ENCODE data around the gene CTNND2. TPM values are rescaled to one million over a fixed set of nuclear protein-coding genes. Genes with fewer than 3 reads are reported as not detected.

Gene CTNND2
- total and polyA plus RNA-seq, 2 donors (not counting 1 experiment from before 2014, with no cell fraction given) = not detected

DNA sequence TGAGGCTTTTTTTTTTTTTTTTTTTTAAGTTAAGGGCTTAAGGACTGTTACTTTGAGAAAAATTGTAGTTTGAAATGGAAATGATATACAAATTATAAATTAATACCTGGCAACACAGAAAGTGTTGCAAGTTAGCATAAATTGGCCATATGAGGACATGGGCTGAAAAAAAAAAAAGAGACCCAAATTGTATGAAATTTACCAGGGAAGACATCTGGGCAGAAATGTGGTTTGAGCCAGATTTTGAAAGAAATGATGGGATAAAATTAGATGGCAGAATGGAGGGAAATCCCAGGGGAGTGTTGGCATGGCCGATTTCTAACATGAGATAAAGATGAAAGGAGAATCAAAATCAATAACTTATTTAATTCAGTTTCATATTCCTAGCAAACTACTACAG, 472.1 kb downstream of the CTNND2 start:
- CTCF ChIA-PET = no interaction called here
- WGBS (ENCODE audit: insufficient coverage) = no CpG with 5 or more reads among the region's 1 CpG

DNA sequence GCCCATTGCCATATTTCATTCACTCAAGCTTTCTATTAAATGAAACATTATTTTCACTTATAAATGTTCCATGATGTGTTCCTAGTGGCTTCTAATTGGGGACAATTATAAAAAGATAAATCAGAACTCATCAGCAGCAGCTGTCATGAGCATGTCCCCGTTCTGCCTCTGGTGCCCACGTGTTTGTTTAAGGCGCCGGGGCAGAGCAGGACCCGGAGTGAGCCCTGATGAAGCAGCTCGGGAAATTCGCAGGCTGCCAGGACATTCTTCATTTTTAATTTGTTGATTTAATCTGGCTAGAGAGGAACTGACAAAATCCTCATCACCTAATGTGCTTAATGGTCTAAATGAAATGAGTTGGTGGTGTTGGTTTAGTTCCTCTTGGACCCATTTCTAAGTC, 475.0 kb downstream of the CTNND2 start:
- H3K27me3 ChIP-seq (replicated peaks in 1 of 4; ENCODE audit: control extremely low read depth in 1 of 4, control insufficient read depth in 3 of 4, insufficient read depth in 4 of 4, low read length in 3 of 4) = peaks cover 0 to 3% (median 0%) of the 10 kb centered on the region in 4 experiments
- Mint-ChIP-seq H3K4me3 (no peak overlapping the region), H3K27ac (no peak overlapping the region), H3K9me3 (ENCODE audit: insufficient read depth) (no peaks in the 10 kb centered on the region), H3K27me3 (no peaks in the 10 kb centered on the region), H3K4me1 (no peaks in the 10 kb centered on the region)
- H2AFZ ChIP-seq (ENCODE audit: insufficient read depth, low read depth, low read length, poor library complexity, severe bottlenecking) = no peak overlapping the region
- POLR2A ChIA-PET = no interaction called here
- ATAC-seq (ENCODE audit: low read depth) (no peak), DNase-seq (no peak)
- H4K20me1 ChIP-seq (ENCODE audit: control insufficient read depth, insufficient read depth, low read length, poor library complexity, severe bottlenecking) = no peaks in the 10 kb centered on the region
- no peak overlapping the region for H3K9ac ChIP-seq (ENCODE audit: low read length)
- CTCF ChIA-PET = no interaction called here
- H3K4me2 ChIP-seq (replicated peaks; ENCODE audit: low read depth, low read length, poor library complexity, severe bottlenecking) = no peak overlapping the region
- 96% methylated on average over 5 of the region's 7 CpGs for WGBS (ENCODE audit: insufficient coverage)
- H3K4me3 ChIP-seq (ENCODE audit: control extremely low read depth in 1 of 5, extremely low read depth in 1 of 5, insufficient read depth in 1 of 5, low read depth in 2 of 5, low read length in 4 of 5) = no peak overlapping the region
- intact Hi-C loops (cut with micrococcal nuclease) = no loop called here
- H3K79me2 ChIP-seq (ENCODE audit: control insufficient read depth, insufficient read depth, low read length) = no peaks in the 10 kb centered on the region
- H3K4me1 ChIP-seq (ENCODE audit: control insufficient read depth in 2 of 2, insufficient read depth in 2 of 2, low read length in 2 of 2) = no peaks in the 10 kb centered on the region
- no peak overlapping the region for H3K27ac ChIP-seq (ENCODE audit: low read length in 2 of 2)
- H3K9me3 ChIP-seq (ENCODE audit: control extremely low read depth in 1 of 3, control insufficient read depth in 2 of 3, insufficient read depth in 1 of 3, low read length in 2 of 3) = no peaks in the 10 kb centered on the region
- H3K36me3 ChIP-seq (replicated peaks in 1 of 2; ENCODE audit: control extremely low read depth in 1 of 2, control insufficient read depth in 1 of 2, extremely low read depth in 1 of 2, insufficient read depth in 2 of 2, low read length in 1 of 2) = no peaks in the 10 kb centered on the region
- TF ChIP-seq, protein P1, sequence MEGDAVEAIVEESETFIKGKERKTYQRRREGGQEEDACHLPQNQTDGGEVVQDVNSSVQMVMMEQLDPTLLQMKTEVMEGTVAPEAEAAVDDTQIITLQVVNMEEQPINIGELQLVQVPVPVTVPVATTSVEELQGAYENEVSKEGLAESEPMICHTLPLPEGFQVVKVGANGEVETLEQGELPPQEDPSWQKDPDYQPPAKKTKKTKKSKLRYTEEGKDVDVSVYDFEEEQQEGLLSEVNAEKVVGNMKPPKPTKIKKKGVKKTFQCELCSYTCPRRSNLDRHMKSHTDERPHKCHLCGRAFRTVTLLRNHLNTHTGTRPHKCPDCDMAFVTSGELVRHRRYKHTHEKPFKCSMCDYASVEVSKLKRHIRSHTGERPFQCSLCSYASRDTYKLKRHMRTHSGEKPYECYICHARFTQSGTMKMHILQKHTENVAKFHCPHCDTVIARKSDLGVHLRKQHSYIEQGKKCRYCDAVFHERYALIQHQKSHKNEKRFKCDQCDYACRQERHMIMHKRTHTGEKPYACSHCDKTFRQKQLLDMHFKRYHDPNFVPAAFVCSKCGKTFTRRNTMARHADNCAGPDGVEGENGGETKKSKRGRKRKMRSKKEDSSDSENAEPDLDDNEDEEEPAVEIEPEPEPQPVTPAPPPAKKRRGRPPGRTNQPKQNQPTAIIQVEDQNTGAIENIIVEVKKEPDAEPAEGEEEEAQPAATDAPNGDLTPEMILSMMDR (IDR thresholded peaks at IDR 0.05) = no peak
- TF ChIP-seq EZH2 (IDR thresholded peaks at IDR 0.05; ENCODE audit: borderline replicate concordance, insufficient read depth, low read depth, low read length, poor library complexity, severe bottlenecking) = no peak

More for the DNA sequence above, 472.1 kb downstream of the CTNND2 start:
- DNase-seq = no peak
- Mint-ChIP-seq H3K27me3 (no peaks in the 10 kb centered on the region), H3K9me3 (ENCODE audit: insufficient read depth) (no peaks in the 10 kb centered on the region), H3K27ac (no peak overlapping the region), H3K4me3 (no peak overlapping the region), H3K4me1 (no peaks in the 10 kb centered on the region)
- H3K9me3 ChIP-seq (ENCODE audit: control extremely low read depth in 1 of 3, control insufficient read depth in 2 of 3, insufficient read depth in 1 of 3, low read length in 2 of 3) = no peaks in the 10 kb centered on the region
- no peak for ATAC-seq (ENCODE audit: low read depth)
- H2AFZ ChIP-seq (ENCODE audit: insufficient read depth, low read depth, low read length, poor library complexity, severe bottlenecking) = no peak overlapping the region
- H3K4me2 ChIP-seq (replicated peaks; ENCODE audit: low read depth, low read length, poor library complexity, severe bottlenecking) = no peak overlapping the region
- no peak overlapping the region for H3K27ac ChIP-seq (ENCODE audit: low read length in 2 of 2)
- no peaks in the 10 kb centered on the region for H4K20me1 ChIP-seq (ENCODE audit: control insufficient read depth, insufficient read depth, low read length, poor library complexity, severe bottlenecking)
- peaks cover 0 to 3% (median 0%) of the 10 kb centered on the region in 4 experiments for H3K27me3 ChIP-seq (replicated peaks in 1 of 4; ENCODE audit: control extremely low read depth in 1 of 4, control insufficient read depth in 3 of 4, insufficient read depth in 4 of 4, low read length in 3 of 4)
- H3K4me3 ChIP-seq (ENCODE audit: control extremely low read depth in 1 of 5, extremely low read depth in 1 of 5, insufficient read depth in 1 of 5, low read depth in 2 of 5, low read length in 4 of 5) = no peak overlapping the region
- H3K9ac ChIP-seq (ENCODE audit: low read length) = no peak overlapping the region
- no peaks in the 10 kb centered on the region for H3K79me2 ChIP-seq (ENCODE audit: control insufficient read depth, insufficient read depth, low read length)
- H3K4me1 ChIP-seq (ENCODE audit: control insufficient read depth in 2 of 2, insufficient read depth in 2 of 2, low read length in 2 of 2) = no peaks in the 10 kb centered on the region
- H3K36me3 ChIP-seq (replicated peaks in 1 of 2; ENCODE audit: control extremely low read depth in 1 of 2, control insufficient read depth in 1 of 2, extremely low read depth in 1 of 2, insufficient read depth in 2 of 2, low read length in 1 of 2) = no peaks in the 10 kb centered on the region
- intact Hi-C loops (cut with micrococcal nuclease) = no loop called here
- POLR2A ChIA-PET = no interaction called here
- no peak for TF ChIP-seq EZH2 (IDR thresholded peaks at IDR 0.05; ENCODE audit: borderline replicate concordance, insufficient read depth, low read depth, low read length, poor library complexity, severe bottlenecking)
- TF ChIP-seq, protein P1 (IDR thresholded peaks at IDR 0.05) = no peak
